GM12878 (cell line): ENCODE data around the gene PSENEN. TPM values are rescaled to one million over a fixed set of nuclear protein-coding genes. Genes with fewer than 3 reads are reported as not detected.
A peak's percentile ranks its signal among the peaks of the same experiment; 100 is the strongest.

Source experiments
- ATAC-seq: fragments of 200-7000 bp; cut with Tn5 transposase; 3 replicates; pipeline ENCODE4 v1.9.1; 2020; ENCODE audit warnings: mild to moderate bottlenecking, moderate library complexity
- BruUV-seq: library from RNA; stranded (reverse); fragments of 400-500 nt; replicated peaks from 2 replicates; lab custom pipeline; 2021; lab: Mats Ljungman, UMichigan
- CTCF ChIA-PET: fragments of 300-600 bp; sonication (Branson Sonifier 250); formaldehyde crosslinking; extraction: SDS; loops from one replicate; lab custom pipeline; 2021; ENCODE audit warnings: inconsistent platforms; lab: Yijun Ruan, JAX
- POLR2A ChIA-PET: fragments of 350-600 bp; formaldehyde crosslinking; extraction: SDS; loops from one replicate; lab custom pipeline; 2021; ENCODE audit warnings: inconsistent platforms; lab: Charles Lee
- RAD21 ChIA-PET: fragments of 300-600 bp; sonication (Branson Sonifier 250); formaldehyde crosslinking; loops from one replicate; lab custom pipeline; 2023; ENCODE audit warnings: antibody characterized with exemption; ENCODE audit not compliant: unreplicated experiment; lab: Charles Lee
- SMC1A ChIA-PET: fragments of 300-600 bp; sonication (Branson Sonifier 250); formaldehyde crosslinking; loops from one replicate; lab custom pipeline; 2023; ENCODE audit not compliant: unreplicated experiment, uncharacterized antibody; lab: Charles Lee
- DNase-seq: peaks from one replicate; pipeline ENCODE4 v3.0.0-alpha.2; 2011; ENCODE audit warnings: low read depth, low spot score
- FAIRE-seq: peaks from 3 replicates; lab custom pipeline; 2011; peaks lifted over from hg19 to GRCh38; lab: Jason Lieb, UNC
- H2AFZ ChIP-seq: 2 replicates; pipeline ENCODE4 v1.6.0; 2011; ENCODE audit warnings: low read depth, low read length, control low read depth; ENCODE audit not compliant: control insufficient read depth
- H3K27ac ChIP-seq: 2 replicates; pipeline ENCODE4 v1.5.1; 2011; ENCODE audit warnings: control low read depth; ENCODE audit not compliant: control insufficient read depth, insufficient read depth
- H3K27me3 ChIP-seq, 2 experiments: replicated peaks in 1 of 2; 2 replicates each; pipeline versions ENCODE4 v1.6.0 to v1.6.1; 2011; ENCODE audit warnings: low read length in 1 of 2; ENCODE audit not compliant: control insufficient read depth in 2 of 2, insufficient read depth in 2 of 2
- H3K36me3 ChIP-seq, 2 experiments: 2 replicates each; pipeline ENCODE4 v1.5.1; 2011; ENCODE audit warnings: low read length in 1 of 2; ENCODE audit not compliant: control insufficient read depth in 2 of 2, insufficient read depth in 2 of 2
- H3K4me1 ChIP-seq: 2 replicates; pipeline ENCODE4 v1.6.1; 2011; ENCODE audit warnings: mild to moderate bottlenecking, low read length, moderate library complexity, mixed read lengths; ENCODE audit not compliant: control insufficient read depth, insufficient read depth
- H3K4me2 ChIP-seq: 2 replicates; pipeline ENCODE4 v1.6.0; 2011; ENCODE audit warnings: control low read depth; ENCODE audit not compliant: control insufficient read depth, insufficient read depth
- H3K4me3 ChIP-seq: fragments of 200-600 bp; sonication (generic); 2 replicates; pipeline ENCODE4 v1.5.1; 2016
- H3K79me2 ChIP-seq: 2 replicates; pipeline ENCODE4 v1.6.0; 2011; ENCODE audit warnings: low read length; ENCODE audit not compliant: control insufficient read depth, insufficient read depth
- H3K9ac ChIP-seq: 2 replicates; pipeline ENCODE4 v1.8.0; 2011; ENCODE audit warnings: low read length, control low read depth, mixed read lengths; ENCODE audit not compliant: control insufficient read depth, insufficient read depth
- H3K9me3 ChIP-seq: replicated peaks from 3 replicates; pipeline ENCODE4 v1.5.1; 2011; ENCODE audit warnings: mild to moderate bottlenecking, low read length; ENCODE audit not compliant: control insufficient read depth, insufficient read depth
- H4K20me1 ChIP-seq: 2 replicates; pipeline ENCODE4 v1.6.0; 2011; ENCODE audit not compliant: control insufficient read depth, insufficient read depth
- ASH2L ChIP-seq: fragments of 300-600, 200-600 bp; sonication (generic); IDR thresholded peaks from 2 replicates; pipeline ENCODE4 v1.6.1; 2017; ENCODE audit warnings: low read depth, mild to moderate bottlenecking, borderline replicate concordance
- BMI1 ChIP-seq: fragments of 450-650 bp; IDR thresholded peaks from 2 replicates; pipeline ENCODE4 v1.6.1; 2016; ENCODE audit warnings: mild to moderate bottlenecking, moderate library complexity, borderline replicate concordance
- CREM ChIP-seq: IDR thresholded peaks from 2 replicates; pipeline ENCODE4 v1.6.1; 2014; ENCODE audit warnings: antibody characterized with exemption, low read depth
- EGR1 ChIP-seq, 2 experiments: IDR thresholded peaks; 1 replicate in 1 of 2; 2 replicates in 1 of 2; pipeline ENCODE4 v1.6.1; 2011 to 2012; ENCODE audit warnings: low read depth in 2 of 2, low read length in 2 of 2, borderline replicate concordance in 1 of 2, mild to moderate bottlenecking in 1 of 2, moderate library complexity in 1 of 2
- GATAD2B ChIP-seq: fragments of 450-650 bp; conservative IDR thresholded peaks from 2 replicates; pipeline ENCODE4 v1.6.1; 2017; ENCODE audit warnings: low read depth, mild to moderate bottlenecking, moderate library complexity
- IKZF1 ChIP-seq: fragments of 450-650 bp; conservative IDR thresholded peaks from 2 replicates; pipeline ENCODE4 v1.6.1; 2017; ENCODE audit warnings: antibody characterized with exemption, mild to moderate bottlenecking
- MTA3 ChIP-seq: IDR thresholded peaks from 2 replicates; pipeline ENCODE4 v1.6.1; 2012; ENCODE audit warnings: low read length, inconsistent platforms, borderline replicate concordance
- NFIC ChIP-seq: IDR thresholded peaks from 2 replicates; pipeline ENCODE4 v1.6.1; 2012; ENCODE audit warnings: low read depth, mild to moderate bottlenecking, inconsistent platforms, low read length, moderate library complexity
- NFXL1 ChIP-seq: fragments of 450-650 bp; IDR thresholded peaks from 2 replicates; pipeline ENCODE4 v1.6.1; 2017; ENCODE audit warnings: antibody characterized with exemption, mild to moderate bottlenecking, borderline replicate concordance
- NFYB ChIP-seq: IDR thresholded peaks from 2 replicates; pipeline ENCODE4 v1.6.1; 2011; ENCODE audit warnings: low read depth, mild to moderate bottlenecking, low read length, improper control_type of control experiment, moderate library complexity; ENCODE audit not compliant: insufficient read depth
- POLR2AphosphoS5 ChIP-seq: IDR thresholded peaks from 2 replicates; pipeline ENCODE4 v1.6.1; 2011; ENCODE audit warnings: mild to moderate bottlenecking, low read length, inconsistent platforms
- REST ChIP-seq: IDR thresholded peaks from 2 replicates; pipeline ENCODE4 v1.6.1; 2012; ENCODE audit warnings: mild to moderate bottlenecking, low read depth, low read length
- SUPT20H ChIP-seq: IDR thresholded peaks from 2 replicates; pipeline ENCODE4 v1.6.1; 2011; ENCODE audit warnings: low read depth, mild to moderate bottlenecking, low read length, moderate library complexity, borderline replicate concordance; ENCODE audit not compliant: control insufficient read depth
- TAF1 ChIP-seq: IDR thresholded peaks from 2 replicates; pipeline ENCODE4 v1.6.1; 2011; ENCODE audit warnings: mild to moderate bottlenecking, low read depth, low read length, borderline replicate concordance
- TARDBP ChIP-seq: IDR thresholded peaks from 2 replicates; pipeline ENCODE4 v1.6.1; 2016; ENCODE audit warnings: borderline replicate concordance
- YBX1 ChIP-seq: fragments of 450-650 bp; IDR thresholded peaks from 2 replicates; pipeline ENCODE4 v1.6.1; 2016; ENCODE audit warnings: antibody characterized with exemption
- WGBS: methylation state at CpG from one replicate; pipeline ENCODE4 v1.1.6; 2016; ENCODE audit warnings: low lambda C conversion rate; ENCODE audit not compliant: insufficient replicate concordance, insufficient coverage; ENCODE audit errors: missing lambda C conversion rate; 5-methylcytosine and 5-hydroxymethylcytosine counted together
- in situ Hi-C: fragments of 300-500 bp; cut with MboI; formaldehyde crosslinking; loops from 9 replicates; pipeline ENCODE4 v1.14.3; 2018; ENCODE audit warnings: mixed read lengths
- intact Hi-C: fragments of 100-400 bp; cut with micrococcal nuclease; formaldehyde crosslinking; loops from one replicate; pipeline ENCODE4 v1.14.2; 2022; ENCODE audit not compliant: unreplicated experiment
- polyA plus RNA-seq, 11 experiments: library from polyadenylated mRNA; depleted of rRNA in 4 of 11; unstranded in 6 of 11; stranded (reverse) in 5 of 11; fragments of >200 nt; fragmentation: Nextera tagmentation in 4 of 11; fragmentation: Illumina TruSeq in 1 of 11; extraction: Ambion mirVana in 4 of 11; extraction: Trizol in 1 of 11; gene quantifications; 1 replicate in 1 of 11; 2 replicates in 10 of 11; pipeline versions ENCODE4 v1.2.1 to v1.2.3, GENCODE V29; 2011 to 2016; ENCODE audit warnings: inconsistent platforms in 2 of 11, missing spikeins in 2 of 11, low read depth in 1 of 11
- total RNA-seq, 4 experiments: library from RNA; depleted of rRNA in 3 of 4; stranded (reverse); fragments of >200 nt in 3 of 4; fragmentation: Illumina TruSeq in 1 of 4; extraction: Trizol in 1 of 4; gene quantifications; 2 replicates each; pipeline versions ENCODE4 v1.2.1 to v1.2.3, GENCODE V29; 2013 to 2021

The PSENEN gene
- total and polyA plus RNA-seq, 10 of the 15 experiments (the other 5 are each of a cell fraction or from before 2014, with no cell fraction given) = 14.4 to 178 (median 43.5) TPM

- ATAC-seq = peak; percentile 99
- H3K4me1 ChIP-seq = peaks cover 15% of the 10 kb centered on the region
- peak within 1 kb of the TSS; percentile 80 for H3K27ac ChIP-seq
- no peaks in the 10 kb centered on the region for H3K27me3 ChIP-seq
- WGBS = 2% methylated on average over 53 of the region's 53 CpGs
- peak; percentile 99 for DNase-seq
- no peaks in the 10 kb centered on the region for H3K9me3 ChIP-seq
- H3K36me3 ChIP-seq = peaks cover 1 to 9% of the 10 kb centered on the region in 2 experiments; a peak in 3 of 4 replicates
- intact Hi-C loops (loop anchor here (2.0 kb wide), 1 partner anchor 13 kb away; the partner anchor contains the start of genes PSENEN and U2AF1L4), in situ Hi-C loops (no loop called here)
- peak within 1 kb of the TSS; percentile 99 for H3K4me2 ChIP-seq
- ChIA-PET POLR2A (interaction anchor here (1.0 to 2.2 kb wide), 4 partner anchors 8 to 15 kb away, joined by 3 to 18 read pairs (median 11); partner anchors contain the start of genes IGFLR1, LIN37, PSENEN and U2AF1L4), RAD21 (interaction anchor here (0.7 to 1.2 kb wide), 3 partner anchors 10 to 64 kb away, joined by 3 read pairs; partner anchors contain the start of genes PSENEN and U2AF1L4), CTCF (interaction anchor here (0.7 kb wide), 1 partner anchor 10 kb away, joined by 3 read pairs; the partner anchor contains the start of gene LIN37), SMC1A (no interaction called here)
- H4K20me1 ChIP-seq = no peaks in the 10 kb centered on the region
- FAIRE-seq = peak; percentile 99
- peak within 1 kb of the TSS; percentile 76 for H3K9ac ChIP-seq
- H2AFZ ChIP-seq = peak within 1 kb of the TSS; percentile 62
- H3K79me2 ChIP-seq = peaks cover 11% of the 10 kb centered on the region
- TSS peak; percentile 90 for BruUV-seq
- peak within 1 kb of the TSS; percentile 88 for H3K4me3 ChIP-seq
- TF ChIP-seq NFIC (no peak), SUPT20H (no peak), REST (no peak), IKZF1 (peak; percentile 91), MTA3 (no peak), ASH2L (no peak; the same call in 1 of the 2 replicates), YBX1 (no peak), CREM (peak; percentile 32), EGR1 (IDR thresholded peaks at IDR 0.05; ENCODE audit: borderline replicate concordance in 1 of 2, low read depth in 2 of 2, low read length in 2 of 2) (peak in 1 of 2 experiments; percentile 87; a peak in 1 of 3 replicates), NFXL1 (no peak), NFYB (peak; percentile 99), GATAD2B (peak; percentile 75), BMI1 (peak; percentile 100), TAF1 (peak; percentile 36; the same call in 1 of the 2 replicates), TARDBP (no peak), POLR2AphosphoS5 (peak; percentile 88)
Observed at GRCh38 chr19:35757749-35758608, 12.5 kb downstream of the PSENEN start, which contains the start of gene PROSER3. PROSER3 (plus strand) TSS chr19:35758176; CDS start chr19:35758216, 40 bp downstream.
